K562 (cell line): ENCODE results near the gene IGFL1. TPM values are rescaled to one million over a fixed set of nuclear protein-coding genes. Genes with fewer than 3 reads are reported as not detected.

Experiments used
- ARHGAP35 ChIP-seq: fragments of 450-650 bp; IDR thresholded peaks from 2 replicates; pipeline ENCODE4 v1.6.1; 2018; ENCODE audit not compliant: partially characterized antibody
- ATF7 ChIP-seq: fragments of 450-650 bp; IDR thresholded peaks from 2 replicates; pipeline ENCODE4 v1.7.1; 2014; ENCODE audit warnings: mild to moderate bottlenecking, moderate library complexity
- CSDE1 ChIP-seq, 2 experiments: fragments of 450-650 bp; IDR thresholded peaks; 2 replicates each; pipeline ENCODE4 v1.6.1; 2016; ENCODE audit warnings: mild to moderate bottlenecking in 1 of 2
- HLTF ChIP-seq: fragments of 450-650 bp; IDR thresholded peaks from 2 replicates; pipeline ENCODE4 v1.6.1; 2016
- HNRNPH1 ChIP-seq: fragments of 200-400 bp; formaldehyde crosslinking; optimal IDR thresholded peaks from 2 replicates; pipeline ENCODE3; 2017; ENCODE audit warnings: low read depth, mild to moderate bottlenecking, low read length, moderate library complexity
- HSF4 ChIP-seq: fragments of 250-450 bp; sonication (Bioruptor Pico); IDR thresholded peaks from 2 replicates; pipeline ENCODE4 v2.1.2; 2022; ENCODE audit warnings: mild to moderate bottlenecking, moderate library complexity, borderline replicate concordance
- ID3 ChIP-seq, 2 experiments: fragments of 250-450 bp in 1 of 2; fragments of 450-650 bp in 1 of 2; sonication (Bioruptor Pico) in 1 of 2; IDR thresholded peaks; 2 replicates each; pipeline versions ENCODE4 v1.6.1 to v1.8.0; 2016 to 2021; ENCODE audit warnings: mild to moderate bottlenecking in 2 of 2, moderate library complexity in 2 of 2, missing compliant biosample characterization in 1 of 2, missing genetic modification characterization in 1 of 2
- JUND ChIP-seq, 2 experiments: IDR thresholded peaks; 2 replicates in 1 of 2; 3 replicates in 1 of 2; pipeline ENCODE4 v1.6.1; 2011; ENCODE audit warnings: borderline replicate concordance in 2 of 2, low read depth in 2 of 2, low read length in 2 of 2, improper control_type of control experiment in 1 of 2, missing biosample characterization in 1 of 2, missing genetic modification characterization in 1 of 2, missing genetic modification reagents in 1 of 2
- NFXL1 ChIP-seq: fragments of 450-650 bp; formaldehyde crosslinking; IDR thresholded peaks from 2 replicates; pipeline ENCODE4 v1.4.0; 2021; ENCODE audit warnings: mild to moderate bottlenecking
- NR2C1 ChIP-seq, 2 experiments: fragments of 450-650 bp; IDR thresholded peaks; 2 replicates each; pipeline ENCODE4 v1.6.1; 2017; ENCODE audit warnings: mild to moderate bottlenecking in 2 of 2, antibody characterized with exemption in 1 of 2, inconsistent platforms in 1 of 2, missing compliant biosample characterization in 1 of 2, missing genetic modification characterization in 1 of 2
- OTX1 ChIP-seq: fragments of 450-650 bp; formaldehyde crosslinking; IDR thresholded peaks from 2 replicates; pipeline ENCODE4 v1.4.0; 2022; ENCODE audit warnings: mild to moderate bottlenecking
- PCBP2 ChIP-seq: fragments of 200-400 bp; formaldehyde crosslinking; IDR thresholded peaks from 2 replicates; pipeline ENCODE4 v1.6.1; 2018; ENCODE audit warnings: low read length, low read depth, mild to moderate bottlenecking, moderate library complexity; ENCODE audit not compliant: poor library complexity, severe bottlenecking
- PTBP1 ChIP-seq: fragments of 200-400 bp; formaldehyde crosslinking; IDR thresholded peaks from 2 replicates; pipeline ENCODE4 v1.6.1; 2017; ENCODE audit warnings: low read depth, low read length
- PURB ChIP-seq: sonication (generic); formaldehyde crosslinking; IDR thresholded peaks from 2 replicates; pipeline ENCODE4 v1.9.0; 2021; ENCODE audit warnings: low read depth, mild to moderate bottlenecking, missing genetic modification reagents
- RBM22 ChIP-seq: fragments of 200-400 bp; formaldehyde crosslinking; IDR thresholded peaks from 2 replicates; pipeline ENCODE4 v1.6.1; 2018; ENCODE audit warnings: low read length, low read depth; ENCODE audit not compliant: poor library complexity, severe bottlenecking
- SIRT6 ChIP-seq: IDR thresholded peaks from one replicate; pipeline ENCODE4 v1.6.1; 2012; ENCODE audit warnings: low read depth, mild to moderate bottlenecking, control low read depth, inconsistent platforms, low read length, moderate library complexity
- SP2 ChIP-seq: IDR thresholded peaks from 2 replicates; pipeline ENCODE4 v1.6.1; 2011; ENCODE audit warnings: mild to moderate bottlenecking, low read depth, low read length, moderate library complexity; ENCODE audit not compliant: poor library complexity, severe bottlenecking; ENCODE audit errors: extremely low read depth
- ZNF282 ChIP-seq: sonication (generic); formaldehyde crosslinking; IDR thresholded peaks from 2 replicates; pipeline ENCODE4 v1.8.1; 2023; ENCODE audit warnings: missing genetic modification reagents
- ZNF764 ChIP-seq: fragments of 250-450 bp; sonication (Bioruptor Pico); IDR thresholded peaks from 2 replicates; pipeline ENCODE4 v1.4.0; 2020; ENCODE audit warnings: low read depth, mild to moderate bottlenecking, moderate library complexity
- polyA plus RNA-seq, 8 experiments: library from polyadenylated mRNA; depleted of rRNA in 4 of 8; stranded (reverse) in 5 of 8; unstranded in 3 of 8; fragments of >200 nt; fragmentation: Nextera tagmentation in 2 of 8; fragmentation: Illumina TruSeq in 1 of 8; extraction: Ambion mirVana in 2 of 8; extraction: Trizol in 1 of 8; gene quantifications; 2 replicates each; pipeline versions ENCODE4 v1.2.1 to v1.2.3, GENCODE V29; 2011 to 2014; ENCODE audit warnings: inconsistent platforms in 1 of 8, missing spikeins in 1 of 8
- total RNA-seq, 7 experiments: library from RNA; depleted of rRNA in 6 of 7; stranded (reverse); fragments of >200 nt in 6 of 7; fragmentation: Illumina TruSeq in 2 of 7; extraction: Trizol in 2 of 7; gene quantifications; 2 replicates each; pipeline versions ENCODE4 v1.2.1 to v1.2.3, GENCODE V29; 2011 to 2021; ENCODE audit warnings: low replicate concordance in 1 of 7
- TF ChIP-seq, protein P1 (sequence below): sonication (generic); formaldehyde crosslinking; IDR thresholded peaks from 2 replicates; pipeline ENCODE4 v1.8.0; 2023; ENCODE audit warnings: mild to moderate bottlenecking, missing genetic modification reagents
- TF ChIP-seq, protein P2 (sequence below): sonication (generic); formaldehyde crosslinking; IDR thresholded peaks from 2 replicates; pipeline ENCODE4 v1.9.0; 2022; ENCODE audit warnings: mild to moderate bottlenecking, missing genetic modification reagents
- TF ChIP-seq, protein P3 (sequence below): sonication (generic); formaldehyde crosslinking; IDR thresholded peaks from 2 replicates; pipeline ENCODE4 v1.5.0; 2020; ENCODE audit warnings: missing genetic modification reagents
- TF ChIP-seq, protein P4 (sequence below): fragments of 250-450 bp; sonication (Bioruptor Pico); IDR thresholded peaks from 2 replicates; pipeline ENCODE4 v1.8.0; 2021; ENCODE audit warnings: moderate library complexity, mild to moderate bottlenecking, inconsistent platforms

IGFL1 gene
- total and polyA plus RNA-seq, 9 of the 15 experiments (the other 6 are each of a cell fraction or from before 2014, with no cell fraction given) = not detected

- TF ChIP-seq ID3 (CRISPR knock-in tag; IDR thresholded peaks at IDR 0.05) (no peak), ID3 (tag; IDR thresholded peaks at IDR 0.05) (no peak), ZNF282 (CRISPR knock-in tag) (no peak), RBM22 (no peak), OTX1 (no peak), SIRT6 (no peak), PTBP1 (no peak), ATF7 (no peak), CSDE1 (IDR thresholded peaks at IDR 0.05) (no peak), PURB (CRISPR knock-in tag) (no peak), HSF4 (CRISPR knock-in tag) (0 out of 2 replicates have a peak, but pooled peaks have one; percentile 38), ZNF764 (CRISPR knock-in tag) (no peak), ARHGAP35 (no peak), HLTF (no peak), SP2 (no peak), JUND (IDR thresholded peaks at IDR 0.05; ENCODE audit: borderline replicate concordance, low read depth, low read length) (no peak), JUND (tag; IDR thresholded peaks at IDR 0.05; ENCODE audit: borderline replicate concordance, low read depth, low read length) (0 out of 3 replicates have a peak, but pooled peaks have one; percentile 38), PCBP2 (no peak), NR2C1 (IDR thresholded peaks at IDR 0.05) (no peak), NR2C1 (tag; IDR thresholded peaks at IDR 0.05) (no peak), HNRNPH1 (no peak), NFXL1 (CRISPR knock-in tag) (no peak)
- TF ChIP-seq, protein P1, sequence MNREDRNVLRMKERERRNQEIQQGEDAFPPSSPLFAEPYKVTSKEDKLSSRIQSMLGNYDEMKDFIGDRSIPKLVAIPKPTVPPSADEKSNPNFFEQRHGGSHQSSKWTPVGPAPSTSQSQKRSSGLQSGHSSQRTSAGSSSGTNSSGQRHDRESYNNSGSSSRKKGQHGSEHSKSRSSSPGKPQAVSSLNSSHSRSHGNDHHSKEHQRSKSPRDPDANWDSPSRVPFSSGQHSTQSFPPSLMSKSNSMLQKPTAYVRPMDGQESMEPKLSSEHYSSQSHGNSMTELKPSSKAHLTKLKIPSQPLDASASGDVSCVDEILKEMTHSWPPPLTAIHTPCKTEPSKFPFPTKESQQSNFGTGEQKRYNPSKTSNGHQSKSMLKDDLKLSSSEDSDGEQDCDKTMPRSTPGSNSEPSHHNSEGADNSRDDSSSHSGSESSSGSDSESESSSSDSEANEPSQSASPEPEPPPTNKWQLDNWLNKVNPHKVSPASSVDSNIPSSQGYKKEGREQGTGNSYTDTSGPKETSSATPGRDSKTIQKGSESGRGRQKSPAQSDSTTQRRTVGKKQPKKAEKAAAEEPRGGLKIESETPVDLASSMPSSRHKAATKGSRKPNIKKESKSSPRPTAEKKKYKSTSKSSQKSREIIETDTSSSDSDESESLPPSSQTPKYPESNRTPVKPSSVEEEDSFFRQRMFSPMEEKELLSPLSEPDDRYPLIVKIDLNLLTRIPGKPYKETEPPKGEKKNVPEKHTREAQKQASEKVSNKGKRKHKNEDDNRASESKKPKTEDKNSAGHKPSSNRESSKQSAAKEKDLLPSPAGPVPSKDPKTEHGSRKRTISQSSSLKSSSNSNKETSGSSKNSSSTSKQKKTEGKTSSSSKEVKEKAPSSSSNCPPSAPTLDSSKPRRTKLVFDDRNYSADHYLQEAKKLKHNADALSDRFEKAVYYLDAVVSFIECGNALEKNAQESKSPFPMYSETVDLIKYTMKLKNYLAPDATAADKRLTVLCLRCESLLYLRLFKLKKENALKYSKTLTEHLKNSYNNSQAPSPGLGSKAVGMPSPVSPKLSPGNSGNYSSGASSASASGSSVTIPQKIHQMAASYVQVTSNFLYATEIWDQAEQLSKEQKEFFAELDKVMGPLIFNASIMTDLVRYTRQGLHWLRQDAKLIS (CRISPR knock-in tag) = no peak
- TF ChIP-seq, protein P2, sequence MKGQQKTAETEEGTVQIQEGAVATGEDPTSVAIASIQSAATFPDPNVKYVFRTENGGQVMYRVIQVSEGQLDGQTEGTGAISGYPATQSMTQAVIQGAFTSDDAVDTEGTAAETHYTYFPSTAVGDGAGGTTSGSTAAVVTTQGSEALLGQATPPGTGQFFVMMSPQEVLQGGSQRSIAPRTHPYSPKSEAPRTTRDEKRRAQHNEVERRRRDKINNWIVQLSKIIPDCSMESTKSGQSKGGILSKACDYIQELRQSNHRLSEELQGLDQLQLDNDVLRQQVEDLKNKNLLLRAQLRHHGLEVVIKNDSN = no peak
- TF ChIP-seq, protein P3, sequence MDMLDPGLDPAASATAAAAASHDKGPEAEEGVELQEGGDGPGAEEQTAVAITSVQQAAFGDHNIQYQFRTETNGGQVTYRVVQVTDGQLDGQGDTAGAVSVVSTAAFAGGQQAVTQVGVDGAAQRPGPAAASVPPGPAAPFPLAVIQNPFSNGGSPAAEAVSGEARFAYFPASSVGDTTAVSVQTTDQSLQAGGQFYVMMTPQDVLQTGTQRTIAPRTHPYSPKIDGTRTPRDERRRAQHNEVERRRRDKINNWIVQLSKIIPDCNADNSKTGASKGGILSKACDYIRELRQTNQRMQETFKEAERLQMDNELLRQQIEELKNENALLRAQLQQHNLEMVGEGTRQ (CRISPR knock-in tag) = no peak
- TF ChIP-seq, protein P4, sequence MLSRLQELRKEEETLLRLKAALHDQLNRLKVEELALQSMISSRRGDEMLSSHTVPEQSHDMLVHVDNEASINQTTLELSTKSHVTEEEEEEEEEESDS (CRISPR knock-in tag) = no peak
Measured at GRCh38 chr19:46210669-46211068, 18.9 kb upstream of the IGFL1 start (continued).
